Smooth muscle cell (in vitro differentiated cells): ENCODE data around the gene SERPINI1. TPM values are rescaled to one million over a fixed set of nuclear protein-coding genes. Genes with fewer than 3 reads are reported as not detected.

Source experiments
- DNase-seq: peaks from one replicate; lab custom pipeline; 2025; ENCODE audit not compliant: unreplicated experiment; lab: John Stamatoyannopoulos, UW
- H2AFZ ChIP-seq: fragments of 200-600 bp; sonication (generic); 2 replicates; pipeline ENCODE4 v1.6.0; 2016; ENCODE audit warnings: antibody characterized with exemption, low read depth, mild to moderate bottlenecking
- H3F3A ChIP-seq: fragments of 200-600 bp; sonication (generic); 2 replicates; pipeline ENCODE4 v1.6.0; 2017; ENCODE audit warnings: antibody characterized with exemption, low read depth
- H3K27ac ChIP-seq: fragments of 200-600 bp; sonication (generic); 2 replicates; pipeline ENCODE4 v1.5.1; 2016; ENCODE audit warnings: low read depth, mild to moderate bottlenecking
- H3K27me3 ChIP-seq: fragments of 200-600 bp; sonication (generic); 2 replicates; pipeline ENCODE4 v1.6.1; 2016; ENCODE audit warnings: low read depth, mild to moderate bottlenecking
- H3K36me3 ChIP-seq: fragments of 200-600 bp; sonication (generic); 2 replicates; pipeline ENCODE4 v1.5.1; 2016; ENCODE audit warnings: low read depth
- H3K4me1 ChIP-seq: fragments of 200-600 bp; sonication (generic); 2 replicates; pipeline ENCODE4 v1.5.1; 2016; ENCODE audit warnings: low read depth
- H3K4me2 ChIP-seq: fragments of 200-600 bp; sonication (generic); 2 replicates; pipeline ENCODE4 v1.6.0; 2016; ENCODE audit warnings: mild to moderate bottlenecking
- H3K4me3 ChIP-seq: fragments of 200-600 bp; sonication (generic); 2 replicates; pipeline ENCODE4 v1.5.1; 2016; ENCODE audit warnings: mild to moderate bottlenecking
- H3K79me2 ChIP-seq: fragments of 200-600 bp; sonication (generic); 2 replicates; pipeline ENCODE4 v1.6.0; 2016; ENCODE audit warnings: low read depth, mild to moderate bottlenecking
- H3K9ac ChIP-seq: fragments of 200-600 bp; sonication (generic); 2 replicates; pipeline ENCODE4 v1.6.0; 2016; ENCODE audit warnings: low read depth
- H3K9me3 ChIP-seq: fragments of 200-600 bp; sonication (generic); replicated peaks from 2 replicates; pipeline ENCODE4 v1.5.1; 2016; ENCODE audit warnings: low read depth
- H4K20me1 ChIP-seq: fragments of 200-600 bp; sonication (generic); 2 replicates; pipeline ENCODE4 v1.6.0; 2016; ENCODE audit warnings: low read depth
- WGBS: methylation state at CpG from one replicate; pipeline ENCODE4 v1.1.7; 2016; ENCODE audit warnings: low lambda C conversion rate; 5-methylcytosine and 5-hydroxymethylcytosine counted together
- polyA plus RNA-seq: library from polyadenylated mRNA; unstranded; fragments of >200 nt; fragmentation: Nextera tagmentation; extraction: Ambion mirVana; gene quantifications from 2 replicates; pipeline ENCODE4 v1.2.1, GENCODE V29; 2016
- total RNA-seq: library from RNA; depleted of rRNA; stranded (reverse); fragments of >200 nt; gene quantifications from 2 replicates; pipeline ENCODE4 v1.2.3, GENCODE V29; 2014
- TF ChIP-seq, protein P1 (sequence below): fragments of 200-600 bp; sonication (generic); IDR thresholded peaks from 2 replicates; pipeline ENCODE4 v1.5.1; 2017; ENCODE audit warnings: borderline replicate concordance, mild to moderate bottlenecking, antibody characterized with exemption; ENCODE audit not compliant: insufficient read depth, poor library complexity, severe bottlenecking

The SERPINI1 gene
- total and polyA plus RNA-seq, 2 experiments from 2014 or later, result 40.5 to 54.9 TPM

DNA sequence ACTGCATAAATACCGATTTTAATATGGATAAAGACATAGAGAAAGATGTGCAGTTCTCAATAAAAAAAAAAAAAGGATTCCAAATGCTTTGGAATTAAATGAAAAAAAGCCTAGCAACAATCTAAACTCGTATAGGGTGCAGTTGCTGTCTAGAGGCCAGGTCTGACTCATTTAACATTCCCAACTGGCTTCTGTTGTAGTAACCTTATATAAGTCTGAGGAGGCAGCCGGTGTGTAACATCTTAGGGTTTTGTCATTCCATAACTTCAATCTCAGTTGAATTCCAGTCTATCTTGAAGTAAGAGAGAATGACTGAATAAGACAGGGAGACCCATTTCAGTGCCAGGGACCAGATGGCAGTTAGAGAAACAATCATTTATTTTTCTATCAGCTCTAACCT, 7.3 kb upstream of the SERPINI1 start:
- Histone ChIP-seq H2AFZ (no peak overlapping the region), H3K79me2 (peaks cover 99% of the 10 kb centered on the region), H3K9me3 (no peaks in the 10 kb centered on the region), H3F3A (no peaks in the 10 kb centered on the region), H3K4me1 (peaks cover 9% of the 10 kb centered on the region), H3K4me3 (no peak overlapping the region), H3K4me2 (no peak overlapping the region), H3K36me3 (no peaks in the 10 kb centered on the region), H3K27me3 (no peaks in the 10 kb centered on the region), H3K27ac (peak overlapping the region; percentile 58), H4K20me1 (peaks cover 99% of the 10 kb centered on the region), H3K9ac (no peak overlapping the region)
- no peak for DNase-seq
- TF ChIP-seq, protein P1, sequence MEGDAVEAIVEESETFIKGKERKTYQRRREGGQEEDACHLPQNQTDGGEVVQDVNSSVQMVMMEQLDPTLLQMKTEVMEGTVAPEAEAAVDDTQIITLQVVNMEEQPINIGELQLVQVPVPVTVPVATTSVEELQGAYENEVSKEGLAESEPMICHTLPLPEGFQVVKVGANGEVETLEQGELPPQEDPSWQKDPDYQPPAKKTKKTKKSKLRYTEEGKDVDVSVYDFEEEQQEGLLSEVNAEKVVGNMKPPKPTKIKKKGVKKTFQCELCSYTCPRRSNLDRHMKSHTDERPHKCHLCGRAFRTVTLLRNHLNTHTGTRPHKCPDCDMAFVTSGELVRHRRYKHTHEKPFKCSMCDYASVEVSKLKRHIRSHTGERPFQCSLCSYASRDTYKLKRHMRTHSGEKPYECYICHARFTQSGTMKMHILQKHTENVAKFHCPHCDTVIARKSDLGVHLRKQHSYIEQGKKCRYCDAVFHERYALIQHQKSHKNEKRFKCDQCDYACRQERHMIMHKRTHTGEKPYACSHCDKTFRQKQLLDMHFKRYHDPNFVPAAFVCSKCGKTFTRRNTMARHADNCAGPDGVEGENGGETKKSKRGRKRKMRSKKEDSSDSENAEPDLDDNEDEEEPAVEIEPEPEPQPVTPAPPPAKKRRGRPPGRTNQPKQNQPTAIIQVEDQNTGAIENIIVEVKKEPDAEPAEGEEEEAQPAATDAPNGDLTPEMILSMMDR, result no peak
- 43% methylated on average over 3 of the region's 3 CpGs for WGBS

DNA sequence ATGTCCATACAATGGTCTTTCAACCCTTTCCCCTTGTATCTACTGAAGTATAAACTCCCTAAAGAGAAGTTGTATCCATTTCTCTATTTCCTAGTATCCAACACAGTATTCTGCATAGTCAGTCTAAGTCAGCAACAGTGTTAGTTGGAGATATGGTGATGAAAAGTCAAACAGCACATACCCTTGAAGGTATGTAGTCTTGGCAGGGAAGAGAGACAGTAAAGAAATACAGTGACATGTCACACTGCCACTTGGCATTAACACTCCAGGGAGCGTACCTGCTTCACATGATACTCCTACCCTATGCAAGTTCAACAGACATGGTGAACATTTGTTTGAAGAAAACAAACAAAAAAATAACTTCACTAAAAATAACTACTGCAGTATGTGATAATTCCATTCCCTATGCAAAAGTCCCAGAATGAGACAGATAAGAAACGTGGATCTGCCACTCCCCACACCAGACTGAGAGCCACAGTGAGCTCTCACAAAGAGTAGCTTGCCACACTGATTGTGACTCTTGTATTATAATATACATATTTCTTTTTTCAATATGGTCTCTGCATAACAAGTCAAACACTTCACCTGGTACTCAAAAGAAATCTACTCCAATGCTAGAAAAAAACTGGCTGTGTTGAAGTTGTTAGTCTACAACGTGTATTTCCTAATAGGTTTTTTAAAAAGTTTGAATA, 6.7 kb upstream of the SERPINI1 start:
- TF ChIP-seq, protein P1, result no peak
- Histone ChIP-seq H3K79me2 (peaks cover 99% of the 10 kb centered on the region), H3F3A (no peaks in the 10 kb centered on the region), H3K9me3 (no peaks in the 10 kb centered on the region), H3K27ac (peak overlapping the region; percentile 58), H3K9ac (no peak overlapping the region), H3K27me3 (no peaks in the 10 kb centered on the region), H3K4me1 (peaks cover 12% of the 10 kb centered on the region), H3K4me2 (no peak overlapping the region), H3K36me3 (no peaks in the 10 kb centered on the region), H3K4me3 (no peak overlapping the region), H4K20me1 (peaks cover 97% of the 10 kb centered on the region), H2AFZ (no peak overlapping the region)
- WGBS, result 74% methylated on average over 3 of the region's 3 CpGs
- DNase-seq, result no peak

DNA sequence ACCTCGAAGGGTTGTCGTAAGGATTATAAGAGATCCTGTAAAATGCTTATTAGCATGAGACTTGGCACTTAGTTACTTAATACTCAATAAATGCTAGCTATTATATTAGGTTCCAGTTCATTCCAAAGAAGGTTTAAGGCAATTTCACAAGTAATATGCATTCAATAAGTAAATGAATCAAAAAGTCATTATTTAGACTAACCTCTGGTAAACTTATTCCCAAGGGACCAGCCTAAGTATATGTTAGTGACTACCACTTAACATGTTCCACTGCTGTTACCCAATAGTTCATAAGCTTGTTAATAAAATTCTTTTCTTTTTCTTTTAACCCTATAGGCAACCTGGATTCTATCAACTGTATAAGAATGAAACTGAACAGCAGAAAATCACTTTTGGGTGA, 5.9 kb upstream of the SERPINI1 start:
- no peaks in the 10 kb centered on the region for H3K9me3 ChIP-seq
- H3K4me1 ChIP-seq, result peaks cover 12% of the 10 kb centered on the region
- no peak overlapping the region for H3K9ac ChIP-seq
- peaks cover 89% of the 10 kb centered on the region for H4K20me1 ChIP-seq
- peaks cover 97% of the 10 kb centered on the region for H3K79me2 ChIP-seq
- DNase-seq, result no peak
- no peak overlapping the region for H3K4me2 ChIP-seq
- TF ChIP-seq, protein P1, result no peak
- H3K4me3 ChIP-seq, result no peak overlapping the region
- H3F3A ChIP-seq, result no peaks in the 10 kb centered on the region
- no peak overlapping the region for H2AFZ ChIP-seq
- no peaks in the 10 kb centered on the region for H3K27me3 ChIP-seq
- H3K27ac ChIP-seq, result peak overlapping the region; percentile 58
- no peaks in the 10 kb centered on the region for H3K36me3 ChIP-seq
- 83% methylated on average over 2 of the region's 2 CpGs for WGBS

DNA sequence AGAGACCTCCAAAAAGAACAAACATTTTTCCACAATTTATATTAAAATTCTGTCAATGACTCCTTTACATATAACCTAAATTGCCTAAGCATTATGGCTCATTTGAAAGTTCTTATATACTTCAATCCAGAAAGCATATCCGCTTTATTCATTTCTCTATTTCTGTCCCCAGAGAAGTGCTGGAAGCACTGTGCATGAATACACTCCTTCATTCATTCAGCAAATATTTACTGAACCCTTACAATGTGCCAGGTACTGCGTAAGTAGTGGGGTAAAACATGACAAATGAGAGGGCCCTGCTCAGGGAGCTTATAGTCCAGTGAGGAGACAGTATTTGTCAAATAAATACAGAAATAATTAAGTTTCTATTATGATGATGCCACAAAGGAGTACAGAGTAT, 4.1 kb upstream of the SERPINI1 start:
- H4K20me1 ChIP-seq, result peaks cover 72% of the 10 kb centered on the region

More for the DNA sequence above, 4.1 kb upstream of the SERPINI1 start:
- H3K9me3 ChIP-seq, result no peaks in the 10 kb centered on the region
- no peak overlapping the region for H2AFZ ChIP-seq
- no peaks in the 10 kb centered on the region for H3K36me3 ChIP-seq
- no peaks in the 10 kb centered on the region for H3F3A ChIP-seq
- H3K27me3 ChIP-seq, result no peaks in the 10 kb centered on the region
- WGBS, result 99% methylated on average over 2 of the region's 2 CpGs
- peaks cover 80% of the 10 kb centered on the region for H3K79me2 ChIP-seq
- H3K9ac ChIP-seq, result no peak overlapping the region
- H3K27ac ChIP-seq, result no peak overlapping the region
- no peak for DNase-seq
- no peak overlapping the region for H3K4me3 ChIP-seq
- H3K4me1 ChIP-seq, result peaks cover 17% of the 10 kb centered on the region
- TF ChIP-seq, protein P1, result no peak
- no peak overlapping the region for H3K4me2 ChIP-seq
